HG02852 (cell line): Measurements from ENCODE around the gene CREBBP.

Experiments used
- ATAC-seq: cut with Tn5 transposase; IDR thresholded peaks from one replicate; pipeline ENCODE4 v1.9.1; 2021; ENCODE audit warnings: mild to moderate bottlenecking, moderate library complexity; ENCODE audit not compliant: unreplicated experiment

CREBBP gene

DNA sequence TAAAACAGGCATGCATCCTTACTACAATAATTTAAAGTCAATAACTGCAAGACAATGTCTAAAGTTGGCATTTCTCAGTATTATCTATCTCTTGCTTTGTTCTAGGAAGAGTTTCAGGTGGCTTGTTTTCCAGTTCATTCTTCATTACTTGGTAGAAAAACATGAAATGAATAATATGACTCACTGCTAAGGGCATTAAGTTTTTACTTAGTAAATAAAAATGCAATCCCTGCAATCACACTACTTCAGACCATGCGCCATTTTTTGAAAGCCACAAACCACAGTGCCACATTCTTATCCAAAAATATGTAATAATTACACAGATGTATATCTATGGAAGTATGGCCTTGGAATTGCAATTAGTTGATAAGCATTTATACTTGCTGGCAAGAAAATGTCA, 55.4 kb downstream of the CREBBP start:
- no peak for ATAC-seq

DNA sequence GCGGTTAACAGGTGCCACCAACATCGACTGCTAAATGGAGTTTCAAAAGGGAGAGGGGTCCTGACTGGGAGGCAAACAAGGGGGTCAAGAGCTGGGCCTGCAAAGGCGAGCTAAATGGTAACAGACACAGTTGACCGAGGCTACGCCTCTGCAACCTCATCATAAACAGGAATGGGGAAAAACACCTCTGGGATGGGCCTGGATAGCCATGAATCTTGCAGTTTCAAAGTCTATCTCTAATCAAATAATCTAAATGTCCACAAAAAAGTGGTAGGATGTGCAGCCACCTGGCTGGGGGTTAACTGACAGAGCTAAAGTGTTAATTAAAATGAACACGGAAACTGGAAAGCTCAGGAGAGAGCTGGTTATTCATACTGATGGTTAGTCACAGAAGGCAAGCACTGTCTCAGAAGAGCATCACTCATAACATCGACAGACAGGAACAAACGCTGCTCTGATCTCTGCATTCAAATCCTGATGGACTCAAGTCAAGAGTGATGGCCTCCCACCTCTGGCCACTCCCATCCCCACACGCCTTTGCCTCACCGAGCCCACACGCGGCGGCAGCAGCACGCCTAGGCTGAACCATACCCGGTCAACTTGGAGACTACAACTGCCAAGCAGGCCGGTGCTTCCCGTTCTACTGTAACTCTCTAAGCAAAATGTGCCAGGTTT, 56.3 kb downstream of the CREBBP start:
- ATAC-seq: no peak

DNA sequence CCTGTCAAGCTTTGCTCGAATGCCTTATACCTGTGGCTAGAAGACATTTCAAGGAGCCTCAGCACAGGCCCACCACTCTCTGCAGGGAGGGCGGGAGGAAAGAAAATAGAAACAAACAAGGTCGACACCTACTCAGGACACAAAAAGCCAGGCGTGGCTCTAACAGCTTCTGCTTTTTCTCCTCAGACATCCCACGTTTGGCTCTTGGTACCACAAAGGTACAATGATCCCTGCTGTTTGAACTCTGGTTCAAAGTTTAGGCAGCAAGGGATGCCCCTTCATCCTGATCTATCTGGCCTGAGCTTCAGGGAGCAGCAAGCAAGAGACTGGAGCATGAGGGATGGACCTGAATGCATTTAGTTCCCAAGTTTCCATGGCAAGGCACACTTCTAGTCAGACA, 57.1 kb downstream of the CREBBP start:
- ATAC-seq: no peak

DNA sequence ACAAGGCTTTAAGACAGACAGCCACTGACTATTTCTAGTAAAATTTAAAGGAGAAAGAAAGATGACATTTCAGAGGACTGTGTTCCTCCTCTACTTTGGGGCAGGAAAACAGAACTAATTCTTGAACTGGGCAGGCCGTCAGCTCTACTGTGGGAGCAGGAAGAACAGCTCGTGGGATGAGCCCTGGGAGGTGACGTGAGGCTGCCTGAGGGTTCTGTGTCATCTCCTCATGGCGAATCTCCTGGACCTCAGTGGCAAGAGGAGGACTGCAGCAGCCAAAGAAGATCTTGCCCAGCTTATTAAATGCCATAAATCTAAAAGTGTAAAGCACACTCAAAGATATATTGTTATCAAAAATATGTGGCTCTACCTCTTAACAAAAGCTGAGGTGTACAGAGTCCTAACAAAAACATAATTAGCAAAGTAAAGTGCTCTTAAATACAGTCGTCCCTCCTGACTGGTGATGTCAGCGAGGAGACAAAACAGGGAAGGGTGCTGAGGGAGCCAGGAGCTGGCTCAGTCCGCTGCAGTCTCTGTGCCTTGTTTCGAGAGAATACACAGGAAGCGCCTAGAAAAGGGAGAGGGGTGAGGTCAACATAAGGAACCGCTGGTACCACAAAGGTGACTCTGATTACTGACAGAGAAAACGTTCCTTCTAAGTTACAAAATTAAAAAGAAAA, 58.0 kb downstream of the CREBBP start:
- no peak for ATAC-seq

DNA sequence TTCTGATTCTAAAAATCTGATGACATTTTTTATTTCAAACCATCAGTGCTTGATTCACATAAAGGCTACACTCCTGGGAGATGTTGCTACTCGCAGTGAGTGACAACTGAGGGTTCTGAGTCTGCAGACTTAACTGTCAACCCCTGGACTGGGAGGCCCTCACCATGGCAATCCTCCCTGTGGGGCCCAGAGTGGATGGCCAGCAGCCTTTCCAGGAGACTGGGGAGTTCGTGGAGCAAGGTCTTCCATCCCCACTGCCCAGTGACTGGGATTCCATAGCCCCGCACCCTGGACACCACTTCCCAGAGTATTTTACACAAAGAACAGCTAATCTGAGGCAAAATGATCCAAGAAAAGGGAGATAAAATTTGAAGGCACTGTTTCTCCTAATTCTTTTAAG, 59.3 kb downstream of the CREBBP start:
- no peak for ATAC-seq

DNA sequence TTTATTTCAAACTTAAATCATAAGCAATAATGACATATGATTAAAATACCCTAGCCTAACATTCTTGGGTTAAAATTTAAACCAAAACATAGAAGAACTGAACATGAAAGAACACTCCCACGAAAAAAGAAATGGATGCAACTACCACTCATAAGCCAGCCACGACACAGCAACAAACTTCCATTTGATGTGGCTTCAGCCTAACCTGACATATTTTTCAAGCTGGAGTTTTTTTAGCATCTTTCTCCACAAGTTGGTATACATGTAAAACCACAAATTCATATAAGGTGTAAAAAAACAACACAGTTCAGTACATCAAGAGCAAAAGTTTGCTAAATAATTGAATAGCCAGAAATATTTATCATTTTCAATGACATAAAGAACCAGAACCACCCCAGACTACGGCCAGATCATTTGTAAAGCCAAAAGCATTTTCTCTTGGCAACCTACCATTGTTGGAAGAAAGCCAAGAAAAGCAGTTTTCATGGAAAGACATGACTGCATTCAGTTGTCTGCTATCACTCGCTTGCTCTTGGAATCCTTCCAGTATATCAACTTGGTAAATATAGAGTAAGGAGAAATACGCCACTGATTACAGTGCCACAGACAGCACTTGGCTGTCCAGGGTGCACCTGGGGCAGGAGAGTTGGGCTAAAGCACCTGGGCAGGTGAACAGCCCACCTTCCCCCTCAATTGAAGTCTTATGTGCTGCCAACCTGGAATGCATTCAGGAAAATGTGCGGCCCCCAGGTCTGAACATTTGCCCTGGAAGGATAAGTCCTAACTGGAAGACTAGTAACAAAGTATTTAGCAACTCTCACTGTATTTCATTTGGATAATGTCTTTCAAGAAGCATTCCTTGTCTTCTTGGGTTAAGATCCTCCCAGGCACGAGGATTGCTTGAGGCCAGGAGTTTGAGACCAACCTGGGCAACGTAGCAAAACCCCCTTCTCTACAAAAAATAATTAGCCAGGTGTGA, 60.5 kb downstream of the CREBBP start:
- no peak for ATAC-seq

DNA sequence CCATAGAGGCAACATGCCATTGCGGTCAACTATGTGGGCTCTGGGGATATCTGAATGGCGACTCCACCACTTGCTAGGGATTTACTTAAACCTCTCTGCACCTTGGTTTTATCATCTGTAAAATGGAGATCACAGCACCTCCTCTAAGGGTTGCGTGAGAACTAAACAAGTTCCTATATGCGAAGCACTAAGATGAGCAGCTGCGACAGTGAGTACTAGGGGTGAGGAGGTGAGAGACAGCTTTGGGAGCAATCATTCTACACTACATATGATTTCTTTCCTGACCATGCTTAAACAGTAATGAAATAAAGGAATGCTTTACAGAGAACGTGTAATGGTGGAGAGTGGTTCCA, 61.4 kb downstream of the CREBBP start:
- ATAC-seq: no peak

DNA sequence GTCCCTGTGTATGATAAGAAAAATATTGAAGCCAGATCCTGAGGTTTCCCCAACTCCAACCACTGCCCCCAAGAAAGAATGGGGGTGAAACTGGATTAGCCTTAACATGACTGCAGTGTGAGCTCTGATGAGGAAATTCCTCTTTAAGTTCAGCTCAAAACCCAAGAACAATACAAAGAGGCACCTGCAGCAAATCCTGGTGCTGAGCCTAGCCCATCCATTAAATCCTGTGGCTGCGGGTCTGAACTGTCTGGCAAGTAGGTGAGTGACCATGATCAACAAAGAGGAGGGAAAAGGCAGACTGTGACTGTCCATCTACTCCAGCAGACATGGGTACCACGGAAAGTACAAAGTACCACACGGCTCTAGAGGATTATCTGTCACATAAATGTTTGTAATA, 64.2 kb downstream of the CREBBP start:
- no peak for ATAC-seq

DNA sequence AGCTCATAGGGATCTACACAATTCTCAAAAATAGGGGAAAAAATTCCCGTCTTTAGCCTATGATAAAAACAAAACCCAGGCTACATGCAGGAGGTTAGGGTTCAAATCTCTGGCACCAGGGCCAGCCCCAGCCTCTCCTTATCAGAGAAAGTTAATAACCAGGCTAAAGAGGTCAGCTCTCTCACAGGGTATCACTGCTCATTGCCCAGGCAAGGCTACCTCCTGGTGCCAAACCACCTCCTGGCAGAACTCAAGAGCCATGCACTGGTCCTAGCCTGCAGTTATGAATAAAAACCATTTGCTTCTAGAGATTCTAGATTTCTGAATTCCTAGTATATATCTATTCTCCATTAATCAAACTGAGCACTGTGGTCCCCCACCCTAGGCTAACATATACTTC, 65.8 kb downstream of the CREBBP start:
- no peak for ATAC-seq

DNA sequence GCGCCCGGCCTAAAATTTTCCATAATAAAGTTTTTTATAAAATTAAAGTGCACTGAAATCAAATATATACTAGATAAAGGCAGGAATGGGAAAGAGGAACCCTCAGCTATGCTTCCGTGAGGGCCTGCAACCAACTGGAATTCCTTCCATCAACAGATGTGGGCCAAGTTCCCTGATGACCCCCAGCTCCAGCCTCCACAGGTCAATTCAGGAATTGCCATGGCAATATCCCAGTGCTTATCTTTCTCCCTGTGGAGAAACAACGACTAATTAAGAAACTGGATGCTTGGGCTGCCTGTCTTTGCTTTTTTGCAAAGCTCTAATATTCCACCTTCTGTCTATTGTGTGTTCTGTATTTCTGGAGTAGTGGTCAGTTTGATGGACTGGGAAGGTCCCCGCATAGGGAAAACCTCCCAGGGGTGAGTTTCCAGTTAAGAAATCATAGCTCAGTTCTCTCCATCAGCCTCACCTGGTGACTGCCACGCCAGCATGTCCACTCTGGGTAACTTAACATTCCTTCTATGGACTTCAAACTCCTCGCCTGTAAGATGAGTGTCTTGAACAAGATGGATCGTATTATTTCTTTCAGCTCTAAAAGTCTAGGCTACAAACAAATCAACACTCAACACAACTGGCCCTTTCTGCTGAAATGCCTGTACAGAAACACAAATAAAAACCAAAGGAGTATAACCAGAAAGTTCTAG, 67.9 kb downstream of the CREBBP start:
- ATAC-seq: no peak

DNA sequence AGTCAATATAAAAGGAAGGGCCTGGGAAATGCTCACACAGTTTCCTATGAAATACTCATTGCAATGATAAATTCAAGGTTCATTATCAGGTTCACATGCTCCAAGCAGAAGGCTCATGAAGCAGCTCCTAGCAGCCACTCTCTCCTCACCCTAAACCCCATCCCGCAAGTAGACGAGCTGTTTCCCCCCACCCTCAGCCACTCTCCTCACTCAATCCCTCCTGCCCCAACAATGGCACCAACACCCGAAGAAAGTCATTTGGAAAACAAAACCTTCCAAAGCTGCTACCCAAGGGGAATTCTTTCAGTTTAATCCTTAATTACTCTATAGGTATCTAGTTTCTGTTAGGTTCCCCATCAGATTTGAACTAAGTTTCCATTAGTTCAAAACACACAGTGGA, 69.7 kb downstream of the CREBBP start:
- ATAC-seq: no peak

DNA sequence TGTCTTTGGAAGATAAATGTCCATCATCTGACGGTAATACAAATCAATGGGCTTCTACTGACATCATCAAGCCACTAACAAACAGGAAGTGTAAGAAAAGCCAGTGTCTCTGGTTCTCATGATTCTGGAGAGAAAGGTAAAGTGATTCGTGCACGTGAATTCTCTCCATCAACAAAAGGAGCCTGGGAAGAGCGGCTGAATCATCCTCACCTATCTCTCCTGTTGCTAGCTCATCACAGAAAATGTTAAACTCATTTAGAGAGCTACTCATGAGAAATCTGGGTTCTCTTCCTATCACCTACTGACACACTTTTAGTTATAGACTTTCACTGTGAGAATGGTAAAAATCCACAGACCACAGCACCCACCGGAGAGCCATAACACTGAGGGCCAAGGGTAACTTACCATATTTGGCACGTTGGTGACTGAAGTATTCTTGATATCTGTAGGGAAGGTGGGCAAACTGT, 70.3 kb downstream of the CREBBP start:
- no peak for ATAC-seq

DNA sequence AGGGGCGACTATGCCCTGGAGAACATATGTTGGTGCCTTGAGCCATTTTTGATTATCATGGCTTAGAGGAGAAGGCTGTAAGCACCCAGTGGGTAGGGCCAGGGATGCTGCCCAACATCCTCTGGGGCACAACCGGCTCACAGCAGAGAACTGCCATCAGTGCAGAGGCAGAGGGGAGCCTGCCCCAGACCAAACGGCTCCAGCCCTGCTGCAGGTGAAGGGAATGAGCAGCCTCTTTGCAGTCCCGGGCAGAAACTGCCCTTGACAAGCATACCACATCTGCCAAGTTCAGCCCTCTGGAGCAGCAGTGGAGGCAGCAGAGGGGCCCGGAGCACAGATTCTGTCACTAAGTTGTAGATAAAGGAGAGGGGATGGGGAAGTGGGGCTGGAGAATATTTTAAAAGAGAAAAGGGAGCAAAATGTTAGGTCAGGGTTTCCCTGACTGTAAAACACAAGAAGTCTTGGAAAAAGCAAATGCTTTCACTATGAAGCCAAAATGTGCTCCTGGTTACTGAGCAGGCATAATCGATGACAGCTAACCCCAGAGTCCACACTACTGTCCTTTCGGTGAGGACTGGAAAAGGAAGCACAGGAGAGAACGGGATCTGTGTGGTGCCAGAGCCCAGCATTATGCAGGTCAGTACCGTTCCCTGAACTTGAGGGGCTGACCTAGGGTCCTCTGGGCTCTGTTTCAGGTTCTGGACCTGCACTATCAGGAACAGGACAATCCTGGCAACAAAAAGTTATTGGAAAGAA, 72.0 kb downstream of the CREBBP start:
- no peak for ATAC-seq

DNA sequence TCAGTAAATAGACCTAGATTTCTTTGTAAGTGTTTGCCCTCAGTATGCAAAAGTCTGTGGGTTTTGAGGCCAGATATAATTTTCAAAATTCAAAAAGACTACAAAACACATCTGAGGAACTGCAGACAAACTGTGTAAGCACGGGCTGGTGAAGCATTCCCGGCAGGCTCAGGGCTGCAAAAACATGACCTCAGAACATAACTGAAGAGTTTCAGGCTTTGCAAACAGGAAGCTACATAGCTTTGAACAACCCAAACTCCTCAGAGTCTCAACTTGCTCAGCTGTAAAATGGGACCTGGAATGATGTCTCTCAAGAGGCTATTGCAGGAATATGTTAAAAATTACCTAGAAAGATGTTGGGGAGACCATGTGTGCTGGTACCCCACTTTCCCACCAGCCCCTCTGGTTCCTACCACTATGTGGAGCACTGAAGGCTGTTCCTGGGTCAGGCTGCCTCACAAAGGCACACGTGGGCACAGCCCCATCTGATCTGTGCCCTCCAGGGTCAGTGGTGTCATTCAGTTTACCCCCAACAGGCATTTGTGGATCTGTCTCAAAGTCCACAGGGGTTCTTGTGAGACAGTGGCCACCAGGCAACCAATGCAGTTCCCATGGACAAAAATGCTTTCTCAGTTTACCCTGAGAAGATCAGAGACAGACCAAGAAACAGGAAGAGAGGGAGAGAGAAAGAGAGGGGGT, 72.9 kb downstream of the CREBBP start:
- ATAC-seq: no peak

DNA sequence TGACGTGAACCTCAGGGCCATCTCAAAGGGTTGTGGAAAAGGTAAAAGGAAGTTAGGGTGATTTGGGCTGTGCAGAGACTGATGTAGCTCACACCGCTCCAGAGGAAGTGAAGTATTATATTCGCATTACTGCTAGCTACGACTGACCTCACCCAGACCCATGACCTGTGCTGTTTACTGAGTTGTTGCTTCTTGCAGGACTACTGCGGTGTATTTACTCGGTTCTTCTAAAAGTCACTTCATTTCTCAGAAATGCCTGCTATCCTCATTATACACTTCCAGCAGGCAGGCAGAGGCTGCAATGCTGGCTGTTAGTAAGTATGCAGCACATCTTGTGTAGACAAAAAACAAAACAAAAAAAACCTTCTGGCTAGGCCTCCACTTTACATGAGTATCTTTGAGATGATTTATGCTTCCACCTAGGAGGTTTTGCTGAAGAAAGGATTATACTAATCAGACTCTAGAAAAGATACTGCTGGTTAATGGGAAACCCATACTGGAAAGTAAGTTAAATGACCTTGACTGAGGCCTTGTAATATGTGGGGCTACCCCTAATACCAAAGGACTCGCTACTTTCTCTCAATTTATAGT, 76.0 kb downstream of the CREBBP start:
- no peak for ATAC-seq

DNA sequence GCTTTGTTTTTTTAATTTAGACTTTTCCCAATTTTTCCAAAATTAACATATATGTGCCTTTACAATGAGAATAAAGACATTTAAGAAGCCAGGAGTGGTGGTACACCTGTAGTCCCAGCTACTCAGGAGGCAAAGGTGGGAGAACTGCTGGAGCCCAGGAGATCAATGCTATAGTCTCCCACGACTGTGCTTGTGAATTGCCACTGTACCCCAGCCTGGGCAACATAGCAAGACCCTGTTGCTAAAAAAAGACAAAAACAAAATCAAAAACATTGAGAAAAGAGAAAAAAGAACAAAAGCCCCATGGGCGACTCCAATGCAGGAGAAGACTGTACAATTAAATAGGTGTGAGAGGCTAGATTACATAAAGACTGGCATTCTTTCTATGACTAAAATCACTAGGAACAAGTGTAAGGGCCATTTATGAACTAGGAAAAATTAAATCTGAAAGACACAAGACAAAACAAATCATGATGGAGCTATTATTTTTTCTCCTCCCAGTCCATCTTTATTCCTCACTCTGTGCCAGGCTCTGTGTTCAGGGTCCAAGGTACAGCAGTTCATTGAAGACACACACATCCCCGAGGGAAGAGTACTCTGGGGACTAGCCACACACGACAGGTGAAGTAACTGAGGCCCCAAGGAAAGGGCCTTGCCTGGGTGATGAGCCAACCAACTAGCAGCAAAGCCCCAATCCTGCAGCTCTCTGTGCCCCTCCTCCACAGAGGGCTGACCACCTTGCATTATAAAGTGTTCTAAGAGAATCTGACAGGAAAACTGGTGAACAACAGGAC, 79.8 kb downstream of the CREBBP start:
- ATAC-seq: no peak

DNA sequence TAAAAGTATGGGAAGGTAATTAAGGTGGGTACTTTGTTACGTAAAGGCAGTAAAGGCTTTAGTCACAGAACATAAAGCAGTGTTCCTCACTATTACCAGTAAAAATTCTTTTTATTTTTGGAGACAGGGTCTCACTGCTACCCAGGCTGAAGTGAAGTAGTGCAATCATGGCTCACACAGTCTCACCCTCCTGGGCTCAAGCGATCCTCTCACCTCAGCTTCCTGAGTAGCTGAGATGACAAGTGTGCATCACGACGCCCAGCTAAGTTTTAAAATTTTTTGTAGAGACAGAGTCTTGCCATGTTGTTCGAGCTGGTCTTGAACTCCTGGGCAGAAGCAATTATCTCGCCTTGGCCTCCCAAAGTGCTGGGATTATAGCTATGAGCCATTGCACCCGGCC, 80.5 kb downstream of the CREBBP start:
- ATAC-seq: no peak

DNA sequence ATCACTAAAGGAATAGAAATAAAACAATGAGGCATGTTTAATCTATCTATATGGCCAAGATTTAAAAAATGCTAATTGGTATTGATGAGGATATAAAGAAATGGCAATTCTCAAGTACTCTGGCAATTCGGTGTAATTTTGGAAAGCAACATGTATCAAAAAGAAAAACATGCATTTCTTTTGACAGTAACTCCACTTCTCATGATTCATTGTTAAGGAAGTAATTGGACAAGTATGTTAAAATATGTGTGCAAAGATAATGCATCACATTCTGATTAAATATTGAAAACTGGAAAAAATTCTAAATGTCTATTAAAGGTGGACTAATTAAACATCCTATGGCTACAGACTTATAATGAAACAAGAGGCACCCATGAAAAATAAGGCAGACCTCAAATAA, 81.2 kb downstream of the CREBBP start:
- ATAC-seq: no peak

DNA sequence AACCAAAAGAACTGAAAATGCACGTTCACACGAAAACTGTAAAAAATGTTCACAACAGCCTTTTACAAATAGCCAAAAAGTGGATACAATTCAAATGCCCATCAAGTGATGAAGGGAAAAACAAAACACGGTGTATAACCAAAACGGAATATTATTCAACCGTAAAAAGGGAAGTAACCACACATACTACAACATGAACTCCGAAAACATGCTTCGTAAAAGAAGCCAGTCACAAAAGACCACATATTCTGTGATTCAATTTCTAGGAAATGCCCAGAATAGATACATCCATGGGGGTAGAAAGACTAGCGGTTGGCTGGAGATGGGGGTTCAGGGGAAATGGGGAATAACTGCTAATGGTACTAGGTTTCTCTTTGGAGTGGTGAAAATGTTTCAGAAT, 81.7 kb downstream of the CREBBP start:
- no peak for ATAC-seq
